Measurements from ENCODE around the gene PREX1. TPM values are rescaled to one million over a fixed set of nuclear protein-coding genes. Genes with fewer than 3 reads are reported as not detected.

Gene PREX1
- total and polyA plus RNA-seq, 2 experiments from 2014 or later, result 2.4 to 10.3 TPM

- peaks cover 37% of the 10 kb centered on the region for H3K4me1 Mint-ChIP-seq
- peaks cover 12% of the 10 kb centered on the region for H3K27me3 Mint-ChIP-seq (ENCODE audit: insufficient read depth, low read depth, poor library complexity)
- no peak overlapping the region for H3K4me3 Mint-ChIP-seq
- Histone ChIP-seq H3K27me3 (ENCODE audit: insufficient read depth) (no peaks in the 10 kb centered on the region), H3K4me2 (no peak overlapping the region), H3K9me2 (ENCODE audit: insufficient read depth) (no peaks in the 10 kb centered on the region), H3K4me3 (no peak overlapping the region), H2AFZ (no peak overlapping the region), H3K4me1 (ENCODE audit: insufficient read depth) (peaks cover 13% of the 10 kb centered on the region; the same call in 1 of the 2 replicates), H3F3A (replicated peaks; ENCODE audit: low read depth) (no peaks in the 10 kb centered on the region), H3K27ac (ENCODE audit: low read depth) (no peak overlapping the region), H4K20me1 (replicated peaks; ENCODE audit: insufficient read depth) (no peaks in the 10 kb centered on the region), H3K36me3 (ENCODE audit: insufficient read depth) (no peaks in the 10 kb centered on the region), H3K79me2 (replicated peaks; ENCODE audit: insufficient read depth) (no peaks in the 10 kb centered on the region)
- H3K27ac Mint-ChIP-seq, result no peak overlapping the region
- H3K9me3 Mint-ChIP-seq, result no peaks in the 10 kb centered on the region
- DNase-seq (ENCODE audit: low spot score) (no peak), ATAC-seq (no peak)
- H3K36me3 Mint-ChIP-seq (ENCODE audit: low read depth), result peaks cover 3% of the 10 kb centered on the region; the same call in 2 of the 3 replicates
- TF ChIP-seq POLR2AphosphoS5 (IDR thresholded peaks at IDR 0.05; ENCODE audit: low read depth) (no peak), EZH2 (IDR thresholded peaks at IDR 0.05; ENCODE audit: low read depth, unreplicated experiment) (no peak), EZH2phosphoT487 (IDR thresholded peaks at IDR 0.05; ENCODE audit: unreplicated experiment) (no peak), JUNB (IDR thresholded peaks at IDR 0.05; ENCODE audit: unreplicated experiment) (no peak), STAT1 (IDR thresholded peaks at IDR 0.05; ENCODE audit: unreplicated experiment) (no peak), CREB1 (CRISPR knock-in tag; IDR thresholded peaks at IDR 0.05; ENCODE audit: low read depth) (no peak), CTCF (conservative IDR thresholded peaks at IDR 0.05; ENCODE audit: low read depth in 2 of 2) (no peak), NANOG (IDR thresholded peaks at IDR 0.05; ENCODE audit: borderline replicate concordance) (no peak), ZNF462 (CRISPR knock-in tag; IDR thresholded peaks at IDR 0.05) (no peak), REST (IDR thresholded peaks at IDR 0.05; ENCODE audit: unreplicated experiment) (no peak), ZNF331 (CRISPR knock-in tag; IDR thresholded peaks at IDR 0.05; ENCODE audit: low read depth) (no peak), ETS1 (IDR thresholded peaks at IDR 0.05) (no peak), ZNF114 (CRISPR knock-in tag; IDR thresholded peaks at IDR 0.05) (no peak)
Observed at GRCh38 chr20:48744515-48744914, 83.3 kb downstream of the PREX1 start.
